GM19324 (cell line): ENCODE results near the gene MYLIP.
"Not testable (repeated sequence)": the region's sequence is repeated elsewhere in the genome, so short reads cannot be mapped to it uniquely, and the experiment has no call there.

ENCODE experiments used
- ATAC-seq: cut with Tn5 transposase; IDR thresholded peaks from one replicate; pipeline ENCODE4 v1.9.1; 2021; ENCODE audit warnings: mild to moderate bottlenecking, moderate library complexity; ENCODE audit not compliant: unreplicated experiment, low FRiP score

Gene MYLIP

GRCh38 chr6:16168121-16168520 is 39.2 kb downstream of the MYLIP start:
- ATAC-seq = no peak

GRCh38 chr6:16168858-16169257 is 40.0 kb downstream of the MYLIP start:
- ATAC-seq = no peak

- ATAC-seq = no peak
Measured at GRCh38 chr6:16171400-16171799, 42.5 kb downstream of the MYLIP start.

- ATAC-seq = no peak
Measured at GRCh38 chr6:16173167-16173940, 44.5 kb downstream of the MYLIP start.

GRCh38 chr6:16174416-16175078 is 45.7 kb downstream of the MYLIP start:
- no peak for ATAC-seq

GRCh38 chr6:16176600-16176999 is 47.7 kb downstream of the MYLIP start:
- not testable (repeated sequence) for ATAC-seq

- no peak for ATAC-seq
Measured at GRCh38 chr6:16177881-16178280, 49.0 kb downstream of the MYLIP start.

GRCh38 chr6:16178351-16178750 is 49.5 kb downstream of the MYLIP start:
- no peak for ATAC-seq

- no peak for ATAC-seq
Measured at GRCh38 chr6:16179063-16179462, 50.2 kb downstream of the MYLIP start.

- ATAC-seq = no peak
Measured at GRCh38 chr6:16179970-16180431, 51.1 kb downstream of the MYLIP start.

GRCh38 chr6:16180696-16181438 is 52.0 kb downstream of the MYLIP start:
- ATAC-seq = no peak

GRCh38 chr6:16181439-16182297 is 52.8 kb downstream of the MYLIP start:
- ATAC-seq = no peak

GRCh38 chr6:16183187-16183664 is 54.3 kb downstream of the MYLIP start:
- no peak for ATAC-seq

GRCh38 chr6:16184129-16184528 is 55.2 kb downstream of the MYLIP start:
- ATAC-seq = no peak

- ATAC-seq = no peak
Measured at GRCh38 chr6:16184551-16184950, 55.7 kb downstream of the MYLIP start.

- ATAC-seq = no peak
Measured at GRCh38 chr6:16187176-16187575, 58.3 kb downstream of the MYLIP start.

GRCh38 chr6:16190214-16190613 is 61.3 kb downstream of the MYLIP start:
- no peak for ATAC-seq

- no peak for ATAC-seq
Measured at GRCh38 chr6:16196260-16196983, 67.5 kb downstream of the MYLIP start.

GRCh38 chr6:16196984-16197546 is 68.2 kb downstream of the MYLIP start:
- ATAC-seq = no peak
